Lung (tissue), 12 donors: Measurements from ENCODE around the gene RNF217. TPM values are rescaled to one million over a fixed set of nuclear protein-coding genes. Genes with fewer than 3 reads are reported as not detected.

ENCODE experiments used
- ATAC-seq: fragments of 200-7000 bp; cut with Tn5 transposase; one replicate; pipeline ENCODE4 v1.9.1; 2020; ENCODE audit warnings: moderate number of reproducible peaks; ENCODE audit not compliant: insufficient read depth, low FRiP score
- DNase-seq, 3 donors: peaks; one replicate each; pipeline ENCODE4 v3.0.0-alpha.2; 2013 to 2017
- H3K27ac ChIP-seq, 2 donors: one replicate each; pipeline ENCODE4 v1.5.1; 2013; ENCODE audit warnings: mild to moderate bottlenecking in 2 of 2, moderate library complexity in 2 of 2, control low read depth in 1 of 2, inconsistent platforms in 1 of 2, low read depth in 1 of 2, low read length in 1 of 2
- H3K27me3 ChIP-seq, 3 donors: one replicate each; pipeline ENCODE4 v1.5.1; 2013; ENCODE audit warnings: low read length in 2 of 3; ENCODE audit not compliant: control insufficient read depth in 3 of 3, insufficient read depth in 3 of 3
- H3K36me3 ChIP-seq, 4 donors: one replicate each; pipeline ENCODE4 v1.5.1; 2013; ENCODE audit warnings: low read length in 4 of 4, mild to moderate bottlenecking in 1 of 4, moderate library complexity in 1 of 4; ENCODE audit not compliant: control insufficient read depth in 4 of 4, insufficient read depth in 4 of 4
- H3K4me1 ChIP-seq, 5 donors: one replicate each; pipeline ENCODE4 v1.5.1; 2013; ENCODE audit warnings: low read length in 5 of 5, mild to moderate bottlenecking in 2 of 5, moderate library complexity in 1 of 5; ENCODE audit not compliant: control insufficient read depth in 5 of 5, insufficient read depth in 5 of 5
- H3K4me3 ChIP-seq: one replicate; pipeline ENCODE4 v1.5.1; 2013; ENCODE audit warnings: mild to moderate bottlenecking, control low read depth, moderate library complexity
- H3K9ac ChIP-seq, 2 donors: one replicate each; pipeline ENCODE4 v1.5.1; 2013; ENCODE audit warnings: low read length in 2 of 2, control low read depth in 1 of 2; ENCODE audit not compliant: insufficient read depth in 1 of 2
- H3K9me3 ChIP-seq, 4 donors: one replicate each; pipeline ENCODE4 v1.5.1; 2013; ENCODE audit warnings: low read length in 3 of 4, mild to moderate bottlenecking in 1 of 4, moderate library complexity in 1 of 4; ENCODE audit not compliant: control insufficient read depth in 4 of 4, insufficient read depth in 3 of 4
- CTCF ChIP-seq: IDR thresholded peaks from 2 replicates; pipeline ENCODE4 v1.5.1; 2012; ENCODE audit warnings: mild to moderate bottlenecking; ENCODE audit errors: control extremely low read depth, extremely low read depth
- WGBS, 2 donors: extraction: QIAGEN DNeasy Blood & Tissue Kit; methylation state at CpG; one replicate each; pipeline ENCODE4 v1.1.7; 2013; 5-methylcytosine and 5-hydroxymethylcytosine counted together
- polyA plus RNA-seq, 2 donors: library from polyadenylated mRNA; stranded (reverse); fragments of 200-250 nt; gene quantifications; one replicate each; pipeline ENCODE4 v1.2.1, GENCODE V29; 2013
- total RNA-seq, 2 donors: library from RNA; depleted of rRNA in 1 of 2; stranded (reverse); fragments of >200 nt in 1 of 2; gene quantifications; one replicate each; pipeline ENCODE4 v1.2.1, GENCODE V29; 2014 to 2021
- donor health status: control.
- donor health status: control.
- donor health status: Bipolar disorder and iron deficiency.
- donor health status: healthy.
- donor health status: DM: yes; HTN: yes; CAD: no.

Gene RNF217
- total and polyA plus RNA-seq, 4 donors = 3.1 to 58.6 (median 13.6) TPM

- no peaks in the 10 kb centered on the region for H3K9me3 ChIP-seq
- H3K9ac ChIP-seq = no peak overlapping the region
- H3K36me3 ChIP-seq = peaks cover 0 to 4% (median 1%) of the 10 kb centered on the region in 4 donors
- no peak for TF ChIP-seq CTCF
- WGBS, 2 donors = 42 to 45% methylated on average over 4 of the region's 4 CpGs
- no peak overlapping the region for H3K4me3 ChIP-seq
- H3K27me3 ChIP-seq = no peaks in the 10 kb centered on the region
- H3K27ac ChIP-seq = no peak overlapping the region
- DNase-seq = peak in 2 of 3 donors; percentile 21 to 34
- ATAC-seq = no peak
- peaks cover 0 to 3% (median 0%) of the 10 kb centered on the region in 5 donors for H3K4me1 ChIP-seq
Observed at GRCh38 chr6:125009578-125009977, 47.3 kb downstream of the RNF217 start.

GRCh38 chr6:125013938-125014660 lies 51.9 kb downstream of the RNF217 start:
- DNase-seq (peak in 2 of 3 donors; percentile 48 to 74), ATAC-seq (no peak)
- 67 to 73% methylated on average over 2 of the region's 2 CpGs for WGBS, 2 donors
- H3K4me1 ChIP-seq = peaks cover 0 to 3% (median 0%) of the 10 kb centered on the region in 5 donors
- no peak overlapping the region for H3K27ac ChIP-seq
- no peaks in the 10 kb centered on the region for H3K27me3 ChIP-seq
- H3K36me3 ChIP-seq = no peaks in the 10 kb centered on the region
- TF ChIP-seq CTCF = no peak
- H3K9me3 ChIP-seq = no peaks in the 10 kb centered on the region
- no peak overlapping the region for H3K4me3 ChIP-seq
- no peak overlapping the region for H3K9ac ChIP-seq

- Histone ChIP-seq H3K4me3 (no peak overlapping the region), H3K4me1 (peaks cover 0 to 3% (median 0%) of the 10 kb centered on the region in 5 donors), H3K36me3 (no peaks in the 10 kb centered on the region), H3K27ac (no peak overlapping the region), H3K27me3 (no peaks in the 10 kb centered on the region), H3K9ac (no peak overlapping the region), H3K9me3 (no peaks in the 10 kb centered on the region)
- no peak for TF ChIP-seq CTCF
- no peak for DNase-seq
- ATAC-seq = no peak
Observed at GRCh38 chr6:125014661-125014957, 52.4 kb downstream of the RNF217 start.

GRCh38 chr6:125015152-125015551 lies 52.9 kb downstream of the RNF217 start:
- no peaks in the 10 kb centered on the region for H3K9me3 ChIP-seq
- ATAC-seq = no peak
- no peak overlapping the region for H3K4me3 ChIP-seq
- H3K9ac ChIP-seq = no peak overlapping the region
- H3K4me1 ChIP-seq = peaks cover 0 to 6% (median 0%) of the 10 kb centered on the region in 5 donors
- H3K27me3 ChIP-seq = no peaks in the 10 kb centered on the region
- H3K27ac ChIP-seq = no peak overlapping the region
- no peak for TF ChIP-seq CTCF
- 97% methylated on average over 4 of the region's 4 CpGs for WGBS, 2 donors
- DNase-seq = no peak
- no peaks in the 10 kb centered on the region for H3K36me3 ChIP-seq
